Trophoblast cell (in vitro differentiated cells and primary cell): ENCODE measurements around the gene CYP24A1.

Experiments
- DNase-seq, 2 donors: peaks; one replicate each; pipeline ENCODE4 v3.0.0-alpha.2; 2016
- H2AFZ ChIP-seq: 2 replicates; pipeline ENCODE4 v1.6.1; 2013; ENCODE audit warnings: low read length, moderate library complexity, mild to moderate bottlenecking; ENCODE audit not compliant: insufficient read depth, poor library complexity
- H2AK5ac ChIP-seq: 2 replicates; pipeline ENCODE4 v1.6.1; 2013; ENCODE audit warnings: mild to moderate bottlenecking, low read length
- H2BK120ac ChIP-seq: 2 replicates; pipeline ENCODE4 v1.6.1; 2013; ENCODE audit warnings: low read length, mild to moderate bottlenecking, moderate library complexity; ENCODE audit not compliant: insufficient read depth, poor library complexity
- H2BK12ac ChIP-seq: 2 replicates; pipeline ENCODE4 v1.6.1; 2013; ENCODE audit warnings: mild to moderate bottlenecking, low read length, moderate library complexity
- H2BK5ac ChIP-seq: 2 replicates; pipeline ENCODE4 v1.6.1; 2013; ENCODE audit warnings: low read length, low read depth, moderate library complexity, mild to moderate bottlenecking; ENCODE audit not compliant: poor library complexity
- H3K14ac ChIP-seq: 2 replicates; pipeline ENCODE4 v1.6.1; 2013; ENCODE audit warnings: mild to moderate bottlenecking, low read length
- H3K18ac ChIP-seq: 2 replicates; pipeline ENCODE4 v1.6.1; 2013; ENCODE audit warnings: mild to moderate bottlenecking, low read length
- H3K23ac ChIP-seq: 2 replicates; pipeline ENCODE4 v1.6.1; 2013; ENCODE audit warnings: low read length
- H3K27ac ChIP-seq: 2 replicates; pipeline ENCODE4 v1.5.1; 2013; ENCODE audit warnings: low read depth, mild to moderate bottlenecking, inconsistent platforms, low read length, moderate library complexity
- H3K27me3 ChIP-seq: 2 replicates; pipeline ENCODE4 v1.6.1; 2013; ENCODE audit warnings: inconsistent platforms, mild to moderate bottlenecking, low read length, moderate library complexity; ENCODE audit not compliant: insufficient read depth
- H3K36me3 ChIP-seq, 2 experiments: 1 replicate in 1 of 2; 2 replicates in 1 of 2; pipeline ENCODE4 v1.6.1; 2013; ENCODE audit warnings: low read length in 2 of 2, mild to moderate bottlenecking in 2 of 2, moderate library complexity in 1 of 2; ENCODE audit not compliant: insufficient read depth in 2 of 2, control insufficient read depth in 1 of 2
- H3K4ac ChIP-seq: 2 replicates; pipeline ENCODE4 v1.6.1; 2013; ENCODE audit warnings: low read depth, mild to moderate bottlenecking, low read length, moderate library complexity
- H3K4me1 ChIP-seq, 2 experiments: 1 replicate in 1 of 2; 2 replicates in 1 of 2; pipeline ENCODE4 v1.6.1; 2013; ENCODE audit warnings: low read length in 2 of 2, mild to moderate bottlenecking in 2 of 2, moderate library complexity in 1 of 2; ENCODE audit not compliant: insufficient read depth in 2 of 2, control insufficient read depth in 1 of 2
- H3K4me2 ChIP-seq: 2 replicates; pipeline ENCODE4 v1.6.1; 2013; ENCODE audit warnings: inconsistent platforms, mild to moderate bottlenecking, low read length, moderate library complexity
- H3K4me3 ChIP-seq: 2 replicates; pipeline ENCODE4 v1.5.1; 2013; ENCODE audit warnings: mild to moderate bottlenecking, low read depth, low read length, inconsistent platforms
- H3K79me1 ChIP-seq: one replicate; pipeline ENCODE4 v1.6.1; 2013; ENCODE audit warnings: low read length
- H3K79me2 ChIP-seq: 2 replicates; pipeline ENCODE4 v1.6.1; 2013; ENCODE audit warnings: low read length, mild to moderate bottlenecking; ENCODE audit not compliant: control insufficient read depth, insufficient read depth, poor library complexity
- H3K9ac ChIP-seq: 2 replicates; pipeline ENCODE4 v1.6.1; 2013; ENCODE audit warnings: mild to moderate bottlenecking, low read length
- H3K9me3 ChIP-seq: 2 replicates; pipeline ENCODE4 v1.6.1; 2013; ENCODE audit warnings: low read depth, mild to moderate bottlenecking, control low read depth, inconsistent platforms, low read length; ENCODE audit not compliant: insufficient read depth
- H4K12ac ChIP-seq: 2 replicates; pipeline ENCODE4 v1.6.1; 2013; ENCODE audit warnings: low read depth, mild to moderate bottlenecking, low read length, moderate library complexity
- H4K8ac ChIP-seq: 2 replicates; pipeline ENCODE4 v1.6.1; 2013; ENCODE audit warnings: low read depth, mild to moderate bottlenecking, low read length, moderate library complexity
- H4K91ac ChIP-seq: one replicate; pipeline ENCODE4 v1.6.1; 2013; ENCODE audit warnings: low read depth, mild to moderate bottlenecking, low read length, moderate library complexity
- WGBS: extraction: QIAGEN DNeasy Blood & Tissue Kit; methylation state at CpG from one replicate; pipeline ENCODE4 v1.1.7; 2013; ENCODE audit warnings: missing lambda C conversion rate; ENCODE audit not compliant: insufficient read length, insufficient coverage; ENCODE audit errors: extremely low coverage; 5-methylcytosine and 5-hydroxymethylcytosine counted together

CYP24A1 gene

DNA sequence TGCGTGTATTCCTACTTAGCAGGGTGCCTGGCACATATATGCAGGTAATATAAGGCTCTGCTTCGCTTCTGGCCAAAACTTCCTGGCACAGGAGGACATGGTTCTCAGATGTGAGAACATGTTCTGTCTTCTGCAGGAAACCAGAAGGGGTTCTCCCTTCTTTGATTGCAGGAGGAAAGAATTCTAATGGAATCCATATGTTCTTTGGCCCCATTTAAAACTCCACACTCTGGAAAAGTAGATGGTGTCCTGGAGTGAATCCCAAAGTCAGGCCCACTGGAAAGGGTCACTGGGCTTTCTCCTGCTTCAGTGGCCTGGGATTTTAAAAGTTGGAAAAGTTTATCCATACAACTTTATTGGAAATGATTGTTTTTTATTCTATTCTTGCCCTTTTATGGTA lies 16.4 kb upstream of the CYP24A1 start:
- Histone ChIP-seq H3K36me3 (no peaks in the 10 kb centered on the region), H2BK5ac (no peak overlapping the region), H3K18ac (no peak overlapping the region), H2AFZ (no peak overlapping the region), H4K8ac (no peak overlapping the region), H3K23ac (no peak overlapping the region), H2AK5ac (no peak overlapping the region), H3K14ac (no peak overlapping the region), H3K79me1 (no peaks in the 10 kb centered on the region), H4K12ac (no peak overlapping the region), H3K4me1 (peaks cover 0 to 2% of the 10 kb centered on the region in 2 experiments), H3K9ac (no peak overlapping the region), H3K4me2 (no peak overlapping the region), H3K27me3 (no peaks in the 10 kb centered on the region), H3K79me2 (no peaks in the 10 kb centered on the region), H3K27ac (no peak overlapping the region), H2BK12ac (no peak overlapping the region), H2BK120ac (no peak overlapping the region), H3K9me3 (no peaks in the 10 kb centered on the region), H3K4me3 (no peak overlapping the region), H4K91ac (no peak overlapping the region), H3K4ac (no peak overlapping the region)
- no CpG with 5 or more reads among the region's 2 CpGs for WGBS
- DNase-seq, result no peak

DNA sequence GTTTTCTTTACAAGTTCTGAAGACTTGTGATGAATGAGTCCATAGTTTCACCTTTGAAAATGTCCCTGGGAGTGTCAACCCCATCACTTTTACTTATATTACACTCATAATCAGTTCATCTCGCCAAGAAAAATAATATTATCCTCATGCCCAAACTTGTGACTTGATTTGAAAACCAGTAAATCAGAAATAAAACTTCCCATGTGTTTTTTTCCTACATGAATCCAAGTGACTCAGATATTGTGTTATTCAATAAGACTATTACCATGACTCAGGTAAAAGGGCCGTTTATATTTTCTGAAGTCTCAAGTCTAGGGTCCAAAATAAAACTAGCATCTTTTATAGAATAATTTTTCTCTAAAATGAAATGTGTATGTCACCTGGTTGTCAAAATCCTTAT lies 15.8 kb upstream of the CYP24A1 start:
- no peak for DNase-seq
- H3K27me3 ChIP-seq, result no peaks in the 10 kb centered on the region
- no peak overlapping the region for H3K4me3 ChIP-seq
- no peaks in the 10 kb centered on the region for H3K79me2 ChIP-seq
- H2BK120ac ChIP-seq, result no peak overlapping the region
- no peak overlapping the region for H2AFZ ChIP-seq
- no peak overlapping the region for H3K23ac ChIP-seq
- H3K79me1 ChIP-seq, result no peaks in the 10 kb centered on the region
- H3K4me1 ChIP-seq, result no peaks in the 10 kb centered on the region
- no peak overlapping the region for H3K4me2 ChIP-seq
- no peak overlapping the region for H2BK12ac ChIP-seq
- H3K9ac ChIP-seq, result no peak overlapping the region
- H3K36me3 ChIP-seq, result no peaks in the 10 kb centered on the region
- H2BK5ac ChIP-seq, result no peak overlapping the region
- no peaks in the 10 kb centered on the region for H3K9me3 ChIP-seq
- no peak overlapping the region for H3K27ac ChIP-seq
- H4K91ac ChIP-seq, result no peak overlapping the region
- no peak overlapping the region for H4K12ac ChIP-seq
- H3K14ac ChIP-seq, result no peak overlapping the region
- H4K8ac ChIP-seq, result no peak overlapping the region
- H3K4ac ChIP-seq, result no peak overlapping the region
- H2AK5ac ChIP-seq, result no peak overlapping the region
- no CpG with 5 or more reads among the region's 2 CpGs for WGBS
- H3K18ac ChIP-seq, result no peak overlapping the region

DNA sequence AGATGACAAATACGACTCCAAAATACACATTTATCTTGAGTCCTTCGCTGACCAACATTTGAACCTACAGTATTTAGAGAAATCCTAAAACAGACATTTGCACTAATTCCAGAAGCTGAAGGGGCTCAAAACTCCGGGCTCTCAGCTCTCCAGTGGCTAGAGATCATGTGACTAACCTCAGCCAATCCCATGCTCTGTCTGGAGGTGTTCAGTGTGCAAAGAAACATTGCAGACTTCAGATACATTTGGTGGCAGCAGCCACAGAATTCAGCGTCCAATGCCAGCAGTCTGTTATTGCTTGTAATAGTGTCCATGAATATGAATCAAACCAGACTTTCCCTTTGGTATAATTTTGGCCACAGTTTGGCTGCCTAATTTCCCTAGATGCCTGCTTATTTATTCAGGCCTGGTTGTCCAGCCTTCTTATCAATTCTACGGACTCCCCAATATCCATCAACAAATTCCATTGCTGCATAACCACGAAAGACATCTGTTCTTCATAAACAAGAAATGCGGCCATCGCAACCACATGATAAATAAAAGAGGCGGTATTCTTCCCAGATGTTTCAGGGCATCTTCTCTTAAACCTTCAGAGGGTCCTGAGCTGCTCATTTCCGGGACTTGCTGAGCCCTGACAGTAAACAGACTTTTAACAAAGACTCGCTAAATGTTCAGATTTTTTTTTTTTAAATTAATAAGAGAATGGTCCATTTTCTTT lies 14.5 kb upstream of the CYP24A1 start:
- no peak overlapping the region for H2BK5ac ChIP-seq
- no peak overlapping the region for H3K23ac ChIP-seq
- H2BK120ac ChIP-seq, result no peak overlapping the region
- H3K27ac ChIP-seq, result no peak overlapping the region
- no peak overlapping the region for H3K9ac ChIP-seq
- no peak overlapping the region for H4K8ac ChIP-seq
- H4K12ac ChIP-seq, result no peak overlapping the region
- no peaks in the 10 kb centered on the region for H3K4me1 ChIP-seq
- H3K18ac ChIP-seq, result no peak overlapping the region
- no peak overlapping the region for H2AK5ac ChIP-seq
- H3K79me1 ChIP-seq, result no peaks in the 10 kb centered on the region
- no peak overlapping the region for H2BK12ac ChIP-seq
- H4K91ac ChIP-seq, result no peak overlapping the region
- no peak overlapping the region for H3K4ac ChIP-seq
- WGBS, result no CpG with 5 or more reads among the region's 11 CpGs
- no peaks in the 10 kb centered on the region for H3K36me3 ChIP-seq
- H3K4me3 ChIP-seq, result no peak overlapping the region
- no peaks in the 10 kb centered on the region for H3K79me2 ChIP-seq
- DNase-seq, result no peak
- H3K27me3 ChIP-seq, result no peaks in the 10 kb centered on the region
- no peak overlapping the region for H3K4me2 ChIP-seq
- H2AFZ ChIP-seq, result no peak overlapping the region
- no peaks in the 10 kb centered on the region for H3K9me3 ChIP-seq
- no peak overlapping the region for H3K14ac ChIP-seq

DNA sequence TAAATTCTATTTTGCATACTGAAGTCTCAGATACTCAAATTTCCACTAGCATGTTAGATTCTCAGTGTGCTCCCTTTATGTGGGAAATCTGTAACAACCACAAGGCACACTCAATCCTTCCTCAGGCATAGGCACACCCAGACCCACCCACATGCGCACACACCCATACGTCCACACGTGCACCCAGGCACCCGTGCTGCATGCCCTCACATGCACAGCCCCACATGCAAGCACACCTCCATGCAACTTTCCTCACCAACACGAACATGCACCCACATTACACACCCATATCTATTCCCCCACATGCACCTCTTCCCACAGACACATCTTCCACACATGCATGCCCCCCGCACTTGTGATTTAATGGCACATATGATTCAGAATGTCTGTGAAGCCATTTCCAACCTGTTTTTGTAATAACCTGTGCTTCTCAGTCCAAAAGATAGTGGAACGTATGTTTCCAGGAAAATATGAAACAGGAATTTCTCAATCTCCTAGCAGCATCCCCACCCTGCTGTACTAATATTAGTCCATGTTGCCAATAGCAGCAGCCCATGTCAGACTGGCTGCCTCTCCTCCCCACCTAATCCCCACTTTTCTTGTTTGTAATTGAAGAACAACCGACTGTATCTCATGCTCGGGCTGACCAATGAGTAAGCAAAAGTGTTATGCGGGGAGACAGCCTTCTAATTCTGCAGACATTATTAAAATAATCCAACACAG lies 11.3 kb upstream of the CYP24A1 start:
- Histone ChIP-seq H3K18ac (no peak overlapping the region), H3K79me1 (no peaks in the 10 kb centered on the region), H3K36me3 (no peaks in the 10 kb centered on the region), H4K91ac (no peak overlapping the region), H3K4ac (no peak overlapping the region), H3K27me3 (no peaks in the 10 kb centered on the region), H3K4me3 (no peak overlapping the region), H2BK120ac (no peak overlapping the region), H2BK5ac (no peak overlapping the region), H3K9ac (no peak overlapping the region), H3K23ac (no peak overlapping the region), H2BK12ac (no peak overlapping the region), H4K8ac (no peak overlapping the region), H2AFZ (no peak overlapping the region), H3K9me3 (no peaks in the 10 kb centered on the region), H3K14ac (no peak overlapping the region), H3K27ac (no peak overlapping the region), H2AK5ac (no peak overlapping the region), H3K79me2 (no peaks in the 10 kb centered on the region), H3K4me1 (no peaks in the 10 kb centered on the region), H4K12ac (no peak overlapping the region), H3K4me2 (no peak overlapping the region)
- WGBS, result no CpG with 5 or more reads among the region's 10 CpGs
- DNase-seq, result no peak
